Stimulated activated CD4-positive, alpha-beta T cell treated with anti-CD3 and anti-CD28 coated beads, Interleukin-1b, Interleukin-23, amount 100 ng/mL, for 48 hours (primary cell): ENCODE data around the gene USP12.

ENCODE experiments used
- DNase-seq: peaks from one replicate; pipeline ENCODE4 v3.0.0-alpha.2; 2020

The USP12 gene

GRCh38 chr13:27065582-27065981, 106.0 kb downstream of the USP12 start:
- no peak for DNase-seq

- DNase-seq: no peak
These were observed 107.2 kb downstream of the USP12 start for GRCh38 chr13:27064252-27064995.

- no peak for DNase-seq
These were observed 113.8 kb downstream of the USP12 start for GRCh38 chr13:27057817-27058216.

GRCh38 chr13:27055526-27055925, 116.1 kb downstream of the USP12 start:
- DNase-seq: no peak

GRCh38 chr13:27054760-27055159, 116.9 kb downstream of the USP12 start:
- DNase-seq: no peak

GRCh38 chr13:27053902-27054595, 117.6 kb downstream of the USP12 start:
- DNase-seq: no peak

- no peak for DNase-seq
These were observed 118.3 kb downstream of the USP12 start for GRCh38 chr13:27053210-27053884.

GRCh38 chr13:27052551-27053208, 118.9 kb downstream of the USP12 start:
- no peak for DNase-seq

GRCh38 chr13:27047081-27047480, 124.5 kb downstream of the USP12 start:
- no peak for DNase-seq

GRCh38 chr13:27044837-27045570, 126.6 kb downstream of the USP12 start:
- no peak for DNase-seq

GRCh38 chr13:27043013-27043412, 128.6 kb downstream of the USP12 start:
- DNase-seq: peak; percentile 48

- no peak for DNase-seq
These were observed 130.3 kb downstream of the USP12 start for GRCh38 chr13:27041341-27041740.

- no peak for DNase-seq
These were observed 130.8 kb downstream of the USP12 start for GRCh38 chr13:27040826-27041108.

- DNase-seq: no peak
These were observed 132.4 kb downstream of the USP12 start for GRCh38 chr13:27039171-27039701.

- DNase-seq: no peak
These were observed 133.3 kb downstream of the USP12 start for GRCh38 chr13:27038323-27038722.

GRCh38 chr13:27037571-27037970, 134.0 kb downstream of the USP12 start:
- no peak for DNase-seq

- no peak for DNase-seq
These were observed 134.4 kb downstream of the USP12 start for GRCh38 chr13:27037171-27037570.

GRCh38 chr13:27036236-27036981, 135.2 kb downstream of the USP12 start:
- DNase-seq: no peak

- DNase-seq: no peak
These were observed 135.7 kb downstream of the USP12 start for GRCh38 chr13:27035892-27036235.

- DNase-seq: no peak
These were observed 136.9 kb downstream of the USP12 start for GRCh38 chr13:27034678-27035111.

- DNase-seq: no peak
These were observed 142.7 kb downstream of the USP12 start for GRCh38 chr13:27028683-27029480.
